KOPT-K1 (cell line): ENCODE data around the gene ITPKC.

ENCODE experiments used
- H3K27ac ChIP-seq: fragments of 200-600 bp; sonication (generic); 2 replicates; pipeline ENCODE4 v1.5.1; 2016; ENCODE audit warnings: antibody characterized with exemption, mild to moderate bottlenecking, low read depth, low read length; ENCODE audit not compliant: poor library complexity, severe bottlenecking
- H3K36me3 ChIP-seq: fragments of 200-600 bp; sonication (generic); 2 replicates; pipeline ENCODE4 v1.5.1; 2017; ENCODE audit warnings: antibody characterized with exemption, mild to moderate bottlenecking, low read length, moderate library complexity; ENCODE audit not compliant: insufficient read depth
- H3K9me3 ChIP-seq: fragments of 200-600 bp; sonication (generic); 2 replicates; pipeline ENCODE4 v1.5.1; 2017; ENCODE audit warnings: antibody characterized with exemption, low read length, mild to moderate bottlenecking; ENCODE audit not compliant: insufficient read depth, poor library complexity, severe bottlenecking

The ITPKC gene

GRCh38 chr19:40737102-40737644 is 20.3 kb downstream of the ITPKC start:
- H3K9me3 ChIP-seq: no peaks in the 10 kb centered on the region
- peaks cover 57% of the 10 kb centered on the region for H3K36me3 ChIP-seq
- H3K27ac ChIP-seq: no peak overlapping the region

- H3K36me3 ChIP-seq: peaks cover 47% of the 10 kb centered on the region; the same call in 1 of the 2 replicates
- no peaks in the 10 kb centered on the region for H3K9me3 ChIP-seq
- no peak overlapping the region for H3K27ac ChIP-seq
Observed at GRCh38 chr19:40739030-40739839, 22.3 kb downstream of the ITPKC start.

GRCh38 chr19:40739871-40740703 is 23.2 kb downstream of the ITPKC start:
- peaks cover 41% of the 10 kb centered on the region; the same call in 1 of the 2 replicates for H3K36me3 ChIP-seq

GRCh38 chr19:40740747-40741146 is 23.8 kb downstream of the ITPKC start:
- no peaks in the 10 kb centered on the region for H3K9me3 ChIP-seq
- no peak overlapping the region for H3K27ac ChIP-seq
- peaks cover 34% of the 10 kb centered on the region; the same call in 1 of the 2 replicates for H3K36me3 ChIP-seq

More at GRCh38 chr19:40739871-40740703, 23.2 kb downstream of the ITPKC start:
- Histone ChIP-seq H3K9me3 (no peaks in the 10 kb centered on the region), H3K27ac (no peak overlapping the region)

- no peaks in the 10 kb centered on the region for H3K9me3 ChIP-seq
- peaks cover 27% of the 10 kb centered on the region; the same call in 1 of the 2 replicates for H3K36me3 ChIP-seq
- H3K27ac ChIP-seq: no peak overlapping the region
Observed at GRCh38 chr19:40741527-40742390, 24.8 kb downstream of the ITPKC start.

- peaks cover 20% of the 10 kb centered on the region; the same call in 1 of the 2 replicates for H3K36me3 ChIP-seq
- H3K9me3 ChIP-seq: no peaks in the 10 kb centered on the region
- no peak overlapping the region for H3K27ac ChIP-seq
Observed at GRCh38 chr19:40742477-40742876, 25.6 kb downstream of the ITPKC start.

- Histone ChIP-seq H3K27ac (no peak overlapping the region), H3K9me3 (no peaks in the 10 kb centered on the region), H3K36me3 (peaks cover 18% of the 10 kb centered on the region; the same call in 1 of the 2 replicates)
Observed at GRCh38 chr19:40742886-40743285, 26.0 kb downstream of the ITPKC start.

- peaks cover 18% of the 10 kb centered on the region; the same call in 1 of the 2 replicates for H3K36me3 ChIP-seq
- no peak overlapping the region for H3K27ac ChIP-seq
- no peaks in the 10 kb centered on the region for H3K9me3 ChIP-seq
Observed at GRCh38 chr19:40743926-40744325, 27.0 kb downstream of the ITPKC start.

- Histone ChIP-seq H3K9me3 (no peaks in the 10 kb centered on the region), H3K27ac (no peak overlapping the region), H3K36me3 (peaks cover 18% of the 10 kb centered on the region; the same call in 1 of the 2 replicates)
Observed at GRCh38 chr19:40744554-40745401, 27.9 kb downstream of the ITPKC start.

GRCh38 chr19:40745402-40745780 is 28.5 kb downstream of the ITPKC start:
- Histone ChIP-seq H3K36me3 (peaks cover 18% of the 10 kb centered on the region; the same call in 1 of the 2 replicates), H3K27ac (no peak overlapping the region), H3K9me3 (no peaks in the 10 kb centered on the region)

- Histone ChIP-seq H3K27ac (no peak overlapping the region), H3K9me3 (no peaks in the 10 kb centered on the region), H3K36me3 (peaks cover 4% of the 10 kb centered on the region)
Observed at GRCh38 chr19:40747536-40747935, 30.6 kb downstream of the ITPKC start.

GRCh38 chr19:40750058-40750873 is 33.4 kb downstream of the ITPKC start, which contains the start of gene ACTMAP:
Gene ACTMAP, minus strand, starts transcription at chr19:40750477. Its CDS starts 674 bp downstream, at chr19:40749803.
- Histone ChIP-seq H3K9me3 (no peaks in the 10 kb centered on the region), H3K27ac (peak within 1 kb of the TSS; percentile 92), H3K36me3 (peaks cover 25% of the 10 kb centered on the region)
